H1 (cell line): ENCODE results near the gene C2CD5. TPM values are rescaled to one million over a fixed set of nuclear protein-coding genes. Genes with fewer than 3 reads are reported as not detected.

Experiments used
- CTCF ChIA-PET: fragments of 300-600 bp; sonication (Branson Sonifier 250); formaldehyde crosslinking; loops from one replicate; lab custom pipeline; 2021; ENCODE audit not compliant: partially characterized antibody; lab: Charles Lee
- POLR2A ChIA-PET: fragments of 300-600 bp; sonication (Branson Sonifier 250); formaldehyde crosslinking; loops from one replicate; lab custom pipeline; 2021; ENCODE audit warnings: inconsistent platforms; ENCODE audit not compliant: partially characterized antibody; lab: Charles Lee
- DNase-seq, 2 experiments: peaks; one replicate each; pipeline versions ENCODE4 v3.0.0 to v3.0.0-alpha.2; 2010 to 2022; ENCODE audit warnings: low spot score in 2 of 2, low read depth in 1 of 2, mixed read lengths in 1 of 2
- FAIRE-seq: peaks from 2 replicates; lab custom pipeline; 2011; peaks lifted over from hg19 to GRCh38; lab: Jason Lieb, UNC
- H2AFZ ChIP-seq: 2 replicates; pipeline ENCODE4 v1.8.1; 2012; ENCODE audit warnings: low read length, inconsistent platforms
- H2AK5ac ChIP-seq: 2 replicates; pipeline ENCODE4 v1.6.1; 2013; ENCODE audit warnings: low read depth, low read length
- H2BK120ac ChIP-seq: replicated peaks from 2 replicates; pipeline ENCODE3; 2013; ENCODE audit warnings: low read depth, low read length, inconsistent platforms
- H2BK12ac ChIP-seq: 2 replicates; pipeline ENCODE4 v1.6.1; 2013; ENCODE audit warnings: low read depth, low read length
- H2BK15ac ChIP-seq: 2 replicates; pipeline ENCODE4 v1.6.1; 2013; ENCODE audit warnings: low read length
- H2BK20ac ChIP-seq: 2 replicates; pipeline ENCODE4 v1.6.1; 2013; ENCODE audit warnings: low read length
- H2BK5ac ChIP-seq: 2 replicates; pipeline ENCODE4 v1.6.1; 2013; ENCODE audit warnings: low read depth, low read length
- H3K14ac ChIP-seq: 2 replicates; pipeline ENCODE4 v1.6.1; 2013; ENCODE audit warnings: inconsistent platforms; ENCODE audit not compliant: insufficient read length
- H3K18ac ChIP-seq: 2 replicates; pipeline ENCODE4 v1.6.1; 2013; ENCODE audit warnings: low read length; ENCODE audit errors: extremely low read depth
- H3K23ac ChIP-seq: 2 replicates; pipeline ENCODE4 v1.6.1; 2013; ENCODE audit warnings: inconsistent platforms; ENCODE audit not compliant: insufficient read length
- H3K23me2 ChIP-seq: 2 replicates; pipeline ENCODE4 v1.6.1; 2013; ENCODE audit warnings: low read depth, low read length
- H3K27ac ChIP-seq: 2 replicates; pipeline ENCODE4 v1.6.1; 2011; ENCODE audit warnings: low read depth, low read length, inconsistent platforms
- H3K27me3 ChIP-seq, 4 experiments: replicated peaks in 1 of 4; 1 replicate in 1 of 4; 2 replicates in 3 of 4; pipeline versions ENCODE4 v1.6.1 to v1.8.1; 2011 to 2013; ENCODE audit warnings: low read length in 3 of 4, mild to moderate bottlenecking in 3 of 4, inconsistent platforms in 2 of 4, mixed read lengths in 2 of 4, moderate library complexity in 1 of 4; ENCODE audit not compliant: control insufficient read depth in 3 of 4, insufficient read depth in 3 of 4; ENCODE audit errors: extremely low read depth in 1 of 4
- H3K36me3 ChIP-seq, 4 experiments: 2 replicates each; pipeline versions ENCODE4 v1.6.1 to v1.8.1; 2011 to 2013; ENCODE audit warnings: mild to moderate bottlenecking in 4 of 4, low read length in 3 of 4, moderate library complexity in 2 of 4, control low read depth in 1 of 4, inconsistent platforms in 1 of 4; ENCODE audit not compliant: insufficient read depth in 4 of 4, control insufficient read depth in 2 of 4
- H3K4ac ChIP-seq: replicated peaks from 2 replicates; pipeline ENCODE3; 2013; ENCODE audit warnings: low read length, low read depth, mixed read lengths, inconsistent platforms; ENCODE audit not compliant: insufficient read length
- H3K4me1 ChIP-seq, 4 experiments: replicated peaks in 1 of 4; 1 replicate in 1 of 4; 2 replicates in 3 of 4; pipeline versions ENCODE4 v1.6.1 to v1.8.1; 2011 to 2013; ENCODE audit warnings: low read length in 3 of 4, inconsistent platforms in 2 of 4, mixed read lengths in 1 of 4; ENCODE audit not compliant: insufficient read depth in 4 of 4, control insufficient read depth in 3 of 4
- H3K4me2 ChIP-seq, 2 experiments: 2 replicates each; pipeline versions ENCODE4 v1.6.1 to v1.8.1; 2011 to 2013; ENCODE audit warnings: low read depth in 2 of 2, low read length in 2 of 2, control low read depth in 1 of 2, inconsistent platforms in 1 of 2, mild to moderate bottlenecking in 1 of 2; ENCODE audit not compliant: insufficient read depth in 1 of 2
- H3K4me3 ChIP-seq, 4 experiments: fragments of 200-600, 300-600 bp in 1 of 4; sonication (generic), shearing (Covaris generic), sonication (Bioruptor Twin) in 1 of 4; 2 replicates each; pipeline versions ENCODE4 v1.5.1 to v1.8.1; 2011 to 2016; ENCODE audit warnings: low read length in 4 of 4, low read depth in 3 of 4, control low read depth in 2 of 4, inconsistent platforms in 2 of 4, mild to moderate bottlenecking in 2 of 4, mixed read lengths in 1 of 4, moderate library complexity in 1 of 4; ENCODE audit not compliant: insufficient read depth in 2 of 4; ENCODE audit errors: extremely low read depth in 1 of 4
- H3K56ac ChIP-seq: replicated peaks from 2 replicates; pipeline ENCODE3; 2013; ENCODE audit warnings: low read depth, mild to moderate bottlenecking, mixed read lengths, low read length, inconsistent platforms; ENCODE audit not compliant: insufficient read length
- H3K79me1 ChIP-seq: 2 replicates; pipeline ENCODE4 v1.6.1; 2013; ENCODE audit warnings: low read depth, low read length, control low read depth
- H3K79me2 ChIP-seq, 2 experiments: 2 replicates each; pipeline versions ENCODE4 v1.6.1 to v1.8.1; 2012 to 2013; ENCODE audit warnings: low read length in 2 of 2, mild to moderate bottlenecking in 2 of 2, inconsistent platforms in 1 of 2; ENCODE audit not compliant: insufficient read depth in 2 of 2, control insufficient read depth in 1 of 2
- H3K9ac ChIP-seq, 4 experiments: replicated peaks in 1 of 4; 1 replicate in 1 of 4; 2 replicates in 3 of 4; pipeline versions ENCODE4 v1.6.1 to v1.8.1; 2011 to 2013; ENCODE audit warnings: low read depth in 3 of 4, low read length in 3 of 4, control low read depth in 2 of 4, mild to moderate bottlenecking in 2 of 4, moderate library complexity in 2 of 4, inconsistent platforms in 1 of 4; ENCODE audit errors: extremely low read depth in 1 of 4
- H3K9me3 ChIP-seq, 2 experiments: 2 replicates each; pipeline versions ENCODE4 v1.6.1 to v1.8.1; 2012 to 2013; ENCODE audit warnings: mild to moderate bottlenecking in 2 of 2, moderate library complexity in 2 of 2, control low read depth in 1 of 2, inconsistent platforms in 1 of 2, low read depth in 1 of 2, low read length in 1 of 2, mixed read lengths in 1 of 2; ENCODE audit not compliant: insufficient read depth in 2 of 2
- H4K20me1 ChIP-seq, 2 experiments: replicated peaks in 1 of 2; 2 replicates each; pipeline versions ENCODE3 to v1.8.1; 2011 to 2013; ENCODE audit warnings: inconsistent platforms in 2 of 2, low read length in 2 of 2, mild to moderate bottlenecking in 1 of 2; ENCODE audit not compliant: insufficient read depth in 2 of 2, control insufficient read depth in 1 of 2
- H4K5ac ChIP-seq: 2 replicates; pipeline ENCODE4 v1.6.1; 2013; ENCODE audit warnings: low read length, low read depth, mixed read lengths, inconsistent platforms; ENCODE audit not compliant: insufficient read length
- H4K8ac ChIP-seq: 2 replicates; pipeline ENCODE4 v1.8.0; 2013; ENCODE audit warnings: mild to moderate bottlenecking, moderate library complexity, low read length, inconsistent platforms; ENCODE audit not compliant: insufficient read depth; ENCODE audit errors: extremely low read depth
- H4K91ac ChIP-seq: replicated peaks from 2 replicates; pipeline ENCODE3; 2013; ENCODE audit warnings: low read length, mixed read lengths, inconsistent platforms; ENCODE audit not compliant: insufficient read length
- FOSL1 ChIP-seq: IDR thresholded peaks from 2 replicates; pipeline ENCODE4 v1.6.1; 2011; ENCODE audit warnings: mild to moderate bottlenecking, low read depth, low read length, moderate library complexity; ENCODE audit not compliant: insufficient read depth
- KDM1A ChIP-seq: fragments of 200-600, 300-600 bp; sonication (generic); IDR thresholded peaks from 2 replicates; pipeline ENCODE4 v1.7.1; 2016; ENCODE audit warnings: mild to moderate bottlenecking, low read length, borderline replicate concordance
- NRF1 ChIP-seq: IDR thresholded peaks from 2 replicates; pipeline ENCODE4 v1.6.1; 2011; ENCODE audit warnings: mild to moderate bottlenecking, low read depth, low read length, improper control_type of control experiment
- POLR2A ChIP-seq, 2 experiments: IDR thresholded peaks; 1 replicate in 1 of 2; 2 replicates in 1 of 2; pipeline ENCODE4 v1.6.1; 2011; ENCODE audit warnings: low read depth in 2 of 2, low read length in 2 of 2, mild to moderate bottlenecking in 2 of 2; ENCODE audit errors: control extremely low read depth in 1 of 2
- POU5F1 ChIP-seq: IDR thresholded peaks from 2 replicates; pipeline ENCODE4 v1.6.1; 2011; ENCODE audit warnings: low read depth, mild to moderate bottlenecking, low read length, moderate library complexity
- SP4 ChIP-seq: IDR thresholded peaks from 2 replicates; pipeline ENCODE4 v1.6.1; 2012; ENCODE audit warnings: low read length, inconsistent platforms
- WGBS, 2 experiments: shearing (Covaris generic) in 1 of 2; methylation state at CpG; one replicate each; pipeline versions ENCODE4 v1.1.6 to v1.1.7; 2013 to 2015; ENCODE audit warnings: low lambda C conversion rate in 2 of 2, mixed read lengths in 2 of 2, inconsistent platforms in 1 of 2, low coverage in 1 of 2, missing lambda C conversion rate in 1 of 2; ENCODE audit not compliant: insufficient replicate concordance in 2 of 2, insufficient coverage in 1 of 2, insufficient read length in 1 of 2; ENCODE audit errors: extremely low coverage in 1 of 2, missing lambda C conversion rate in 1 of 2; 5-methylcytosine and 5-hydroxymethylcytosine counted together
- polyA plus RNA-seq, 7 experiments: library from polyadenylated mRNA; depleted of rRNA in 3 of 7; stranded (reverse) in 5 of 7; unstranded in 2 of 7; fragments of >200 nt in 5 of 7; fragments of 200-250 nt in 2 of 7; gene quantifications; 1 replicate in 5 of 7; 2 replicates in 1 of 7; 4 replicates in 1 of 7; pipeline versions ENCODE4 v1.2.1 to v1.2.3, GENCODE V29; 2011 to 2013; ENCODE audit warnings: missing spikeins in 2 of 7, mixed read lengths in 2 of 7
- total RNA-seq: library from RNA; stranded (reverse); fragmentation: NEBNext Ultra II Directional; extraction: Animal tissue kit (Norgen Biotek cat#: 25700); gene quantifications from 2 replicates; pipeline ENCODE4 v1.2.1, GENCODE V29; 2021
- TF ChIP-seq, protein P1 (sequence below): IDR thresholded peaks from 2 replicates; pipeline ENCODE4 v1.6.1; 2012; ENCODE audit warnings: low read length, inconsistent platforms
- TF ChIP-seq, protein P2 (sequence below): IDR thresholded peaks from 2 replicates; pipeline ENCODE4 v1.6.1; 2012; ENCODE audit warnings: inconsistent platforms

Gene C2CD5
- total and polyA plus RNA-seq, 2 of the 8 experiments (the other 6 are each of a cell fraction or from before 2014, with no cell fraction given), result 21.9 to 45.9 TPM

DNA sequence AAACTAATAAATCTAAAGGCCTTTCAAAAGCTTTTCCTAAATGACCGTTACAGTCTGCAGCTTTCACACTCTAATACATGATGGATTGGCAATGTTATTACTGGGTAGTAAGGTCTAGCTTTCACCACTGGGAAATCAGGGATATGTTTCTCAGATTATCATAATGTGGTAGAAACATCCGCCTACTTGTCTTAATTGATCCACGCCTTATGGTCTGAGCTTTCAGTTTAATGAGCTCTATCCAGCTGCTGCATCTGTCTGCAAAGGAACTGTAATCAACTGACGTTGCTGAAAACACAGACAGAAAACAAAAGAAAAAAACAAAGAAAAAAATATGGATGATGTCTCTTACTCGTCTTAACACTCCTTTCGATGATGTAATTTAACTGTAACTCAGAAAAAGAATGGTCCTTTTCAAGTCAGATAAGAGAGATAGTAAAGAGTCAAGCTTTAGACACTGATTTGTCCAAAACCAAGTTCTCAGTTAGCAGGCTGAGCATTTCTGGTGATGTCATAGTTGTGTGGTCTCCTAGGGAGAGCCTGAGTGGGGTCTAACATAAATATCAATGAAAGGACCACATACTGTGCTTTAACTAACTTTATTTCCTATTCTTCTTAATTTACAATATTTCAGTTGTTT is 85.9 kb downstream of the C2CD5 start:
- Histone ChIP-seq H3K56ac (no peak overlapping the region), H3K79me2 (no peaks in the 10 kb centered on the region), H4K8ac (no peak overlapping the region), H3K27me3 (no peaks in the 10 kb centered on the region), H3K14ac (no peak overlapping the region), H3K9me3 (no peaks in the 10 kb centered on the region), H3K23ac (no peak overlapping the region), H2BK15ac (no peak overlapping the region), H3K4me1 (no peaks in the 10 kb centered on the region), H2BK120ac (no peak overlapping the region), H3K4me2 (no peak overlapping the region), H3K9ac (no peak overlapping the region), H3K4me3 (no peak overlapping the region), H3K79me1 (no peaks in the 10 kb centered on the region), H4K5ac (no peak overlapping the region), H3K23me2 (no peaks in the 10 kb centered on the region), H2BK5ac (no peak overlapping the region), H3K18ac (no peak overlapping the region), H3K36me3 (peaks cover 0 to 2% (median 0%) of the 10 kb centered on the region in 4 experiments; a peak in 1 of 8 replicates), H4K20me1 (no peaks in the 10 kb centered on the region), H3K27ac (no peak overlapping the region), H2BK12ac (no peak overlapping the region), H2AK5ac (no peak overlapping the region), H2AFZ (no peak overlapping the region), H4K91ac (no peak overlapping the region), H2BK20ac (no peak overlapping the region), H3K4ac (no peak overlapping the region)
- ChIA-PET POLR2A (interaction anchor here (1.5 kb wide), 1 partner anchor 11 kb away, joined by 4 read pairs; no protein-coding TSS in a partner anchor), CTCF (interaction anchor here (0.8 to 4.4 kb wide), 12 partner anchors 10 to 760 kb away, joined by 3 to 26 read pairs (median 7); no protein-coding TSS in a partner anchor)
- WGBS, 2 experiments, result 91% methylated on average over 6 of the region's 6 CpGs; no CpG with 5 or more reads in 1 of the 2 experiments
- no peak for FAIRE-seq
- no peak for DNase-seq
- TF ChIP-seq NRF1 (no peak), KDM1A (no peak), POU5F1 (no peak), POLR2A (IDR thresholded peaks at IDR 0.05; ENCODE audit: control extremely low read depth in 1 of 2, low read depth in 2 of 2, low read length in 2 of 2) (no peak), SP4 (no peak), FOSL1 (no peak)
- TF ChIP-seq, protein P1, sequence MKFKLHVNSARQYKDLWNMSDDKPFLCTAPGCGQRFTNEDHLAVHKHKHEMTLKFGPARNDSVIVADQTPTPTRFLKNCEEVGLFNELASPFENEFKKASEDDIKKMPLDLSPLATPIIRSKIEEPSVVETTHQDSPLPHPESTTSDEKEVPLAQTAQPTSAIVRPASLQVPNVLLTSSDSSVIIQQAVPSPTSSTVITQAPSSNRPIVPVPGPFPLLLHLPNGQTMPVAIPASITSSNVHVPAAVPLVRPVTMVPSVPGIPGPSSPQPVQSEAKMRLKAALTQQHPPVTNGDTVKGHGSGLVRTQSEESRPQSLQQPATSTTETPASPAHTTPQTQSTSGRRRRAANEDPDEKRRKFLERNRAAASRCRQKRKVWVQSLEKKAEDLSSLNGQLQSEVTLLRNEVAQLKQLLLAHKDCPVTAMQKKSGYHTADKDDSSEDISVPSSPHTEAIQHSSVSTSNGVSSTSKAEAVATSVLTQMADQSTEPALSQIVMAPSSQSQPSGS, result no peak
- TF ChIP-seq, protein P2, sequence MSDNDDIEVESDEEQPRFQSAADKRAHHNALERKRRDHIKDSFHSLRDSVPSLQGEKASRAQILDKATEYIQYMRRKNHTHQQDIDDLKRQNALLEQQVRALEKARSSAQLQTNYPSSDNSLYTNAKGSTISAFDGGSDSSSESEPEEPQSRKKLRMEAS, result no peak
